HG03066 (cell line): ENCODE measurements around the gene TSC22D3.
A peak's percentile ranks its signal among the peaks of the same experiment; 100 is the strongest.

Experiments used
- ATAC-seq: cut with Tn5 transposase; IDR thresholded peaks from one replicate; pipeline ENCODE4 v1.9.1; 2021; ENCODE audit warnings: low read depth; ENCODE audit not compliant: unreplicated experiment

Gene TSC22D3

DNA sequence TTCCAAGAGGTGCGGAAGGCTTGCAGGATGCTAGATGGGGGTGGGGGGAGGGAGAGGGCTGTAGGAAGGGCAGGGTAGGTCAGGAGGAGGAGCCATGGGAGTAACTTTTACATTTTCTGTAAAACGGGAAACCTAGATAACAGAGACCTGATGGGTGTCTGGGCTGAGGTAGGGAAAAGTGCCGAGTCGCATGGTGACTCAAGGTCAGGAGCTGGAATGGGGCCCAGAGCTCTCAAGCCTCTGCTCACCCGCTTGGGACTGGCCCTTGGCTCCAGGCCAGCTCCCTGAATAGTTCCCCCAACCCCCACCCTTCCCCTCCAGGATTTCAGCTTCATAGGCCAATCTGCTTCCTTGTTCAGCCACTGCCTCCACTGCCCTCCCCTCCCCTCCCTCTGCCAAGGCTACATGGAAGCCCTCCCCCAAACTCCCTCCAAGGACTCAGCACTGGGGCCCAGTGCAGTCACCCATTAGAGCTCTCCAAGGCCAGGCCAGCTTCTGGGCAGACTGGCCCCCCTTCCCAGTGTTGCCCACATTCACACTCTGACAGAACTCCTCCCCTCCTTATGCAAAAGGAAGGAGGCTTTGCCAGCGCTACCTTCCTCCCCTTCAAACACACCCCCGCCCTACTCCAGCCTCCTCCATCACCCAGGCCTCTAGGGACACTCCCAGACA, 43.6 kb downstream of the TSC22D3 start:
- ATAC-seq, result no peak

GRCh38 chrX:107730991-107731766, 44.4 kb downstream of the TSC22D3 start:
- ATAC-seq, result no peak

DNA sequence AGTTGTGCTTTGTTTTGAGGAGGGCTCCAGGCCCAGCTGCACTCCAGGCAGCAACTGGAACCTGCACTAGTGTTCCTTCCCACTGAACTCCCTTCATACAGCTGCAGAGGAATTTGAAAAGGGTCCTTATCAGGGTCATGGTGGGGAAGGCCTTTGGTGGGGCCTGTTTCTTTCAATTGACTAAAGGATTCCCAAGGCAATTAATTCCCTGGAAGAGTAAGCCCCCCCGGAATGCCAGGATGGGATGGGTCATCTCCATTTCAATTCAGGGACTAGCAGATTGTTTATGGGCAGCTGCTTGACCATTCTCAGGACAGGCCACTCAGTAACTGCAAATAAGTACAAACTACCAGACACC, 45.3 kb downstream of the TSC22D3 start:
- ATAC-seq, result no peak

- ATAC-seq, result peak; percentile 86
Measured at GRCh38 chrX:107729558-107730297, 45.9 kb downstream of the TSC22D3 start.

GRCh38 chrX:107728371-107729099, 47.1 kb downstream of the TSC22D3 start:
- no peak for ATAC-seq

GRCh38 chrX:107726816-107727534, 48.6 kb downstream of the TSC22D3 start:
- no peak for ATAC-seq

GRCh38 chrX:107725761-107726555, 49.6 kb downstream of the TSC22D3 start:
- ATAC-seq, result no peak

- ATAC-seq, result no peak
Measured at GRCh38 chrX:107724653-107725052, 50.9 kb downstream of the TSC22D3 start.

DNA sequence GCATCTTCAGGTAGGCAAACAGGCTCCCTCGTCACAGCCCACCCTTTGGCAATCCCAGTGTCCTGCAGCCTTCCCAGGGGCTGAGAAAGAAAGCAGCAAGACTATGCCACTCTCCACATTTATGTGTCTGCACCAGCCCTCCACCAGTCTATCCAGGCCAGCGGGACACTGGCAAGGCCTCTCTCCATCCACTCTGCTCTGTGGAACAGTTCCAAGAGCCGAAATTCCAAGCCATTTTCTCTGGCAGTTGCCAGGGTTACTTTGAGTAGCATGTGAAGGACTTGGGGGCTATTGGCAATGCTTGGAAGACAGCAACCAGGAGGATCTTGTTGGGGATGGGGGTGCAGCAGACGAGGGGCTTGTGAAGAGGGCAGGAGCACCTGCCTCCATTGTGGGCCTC, 52.1 kb downstream of the TSC22D3 start:
- ATAC-seq, result no peak

GRCh38 chrX:107721966-107722707, 53.5 kb downstream of the TSC22D3 start:
- ATAC-seq, result no peak

DNA sequence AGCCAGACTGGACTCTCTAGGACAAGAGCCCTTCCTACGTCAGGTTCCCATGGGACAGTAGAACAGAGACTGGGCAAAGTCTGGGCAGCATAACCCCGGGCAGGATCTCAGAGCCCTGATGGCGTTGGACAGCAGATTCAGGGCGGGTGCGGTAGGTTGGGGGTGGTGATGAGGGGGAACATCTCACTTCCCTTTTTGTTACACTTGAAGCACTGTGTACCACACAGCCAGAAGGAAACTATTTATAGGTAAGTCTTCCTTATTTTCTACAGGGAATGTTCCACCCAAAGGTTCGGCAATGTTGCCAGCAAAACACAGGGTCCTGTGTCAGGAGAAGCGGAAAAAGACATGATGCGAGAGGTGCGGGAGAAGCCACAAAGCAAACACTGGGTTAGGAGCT, 54.3 kb downstream of the TSC22D3 start:
- peak; percentile 48 for ATAC-seq

GRCh38 chrX:107718156-107718621, 57.4 kb downstream of the TSC22D3 start:
- no peak for ATAC-seq

DNA sequence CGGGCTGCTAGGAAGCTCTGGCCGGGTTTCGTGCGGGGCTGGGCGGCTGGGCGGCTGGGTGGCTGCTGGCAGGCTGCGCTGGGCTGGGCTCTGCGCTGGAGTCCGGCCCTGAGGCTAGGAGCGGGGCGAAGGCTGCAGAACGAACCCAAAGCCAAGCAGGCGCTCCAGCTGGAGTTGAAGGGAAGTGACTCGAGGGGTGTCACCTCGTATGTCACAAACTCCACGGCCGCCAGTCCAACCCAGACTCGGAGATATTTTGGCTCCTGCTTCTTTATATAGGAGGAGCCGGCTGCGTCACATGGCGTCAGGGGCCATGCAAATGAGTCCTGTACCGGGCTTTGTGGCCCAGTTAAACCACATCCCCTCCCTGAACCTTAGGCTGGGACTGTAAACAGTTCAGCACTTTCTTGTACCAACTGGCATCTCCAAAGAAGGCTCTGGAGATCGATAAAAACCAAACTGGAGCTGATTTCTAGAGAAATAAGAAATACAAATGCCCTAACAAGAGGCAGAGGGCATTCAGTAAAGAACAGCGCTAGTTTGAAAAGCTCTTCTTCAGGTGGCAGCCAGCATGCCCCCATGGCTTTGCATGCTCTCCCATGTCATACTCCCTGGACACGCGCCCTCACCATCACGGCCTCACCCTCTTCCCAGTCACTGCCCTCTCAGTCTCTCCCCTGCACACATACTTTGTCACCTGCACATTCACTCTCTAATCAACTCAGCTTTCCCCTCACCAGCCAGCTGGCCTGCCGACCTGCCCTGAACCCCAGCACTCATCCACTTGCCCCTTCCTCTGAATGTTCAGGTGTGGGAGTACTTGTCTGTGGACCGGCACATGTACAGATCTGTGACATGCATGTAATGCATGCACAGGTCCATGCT, 58.5 kb downstream of the TSC22D3 start:
- peak; percentile 76 for ATAC-seq

- ATAC-seq, result peak; percentile 2
Measured at GRCh38 chrX:107716118-107716684, 59.4 kb downstream of the TSC22D3 start.

- ATAC-seq, result no peak
Measured at GRCh38 chrX:107715331-107716117, 60.1 kb downstream of the TSC22D3 start.

GRCh38 chrX:107714206-107714891, 61.2 kb downstream of the TSC22D3 start:
- ATAC-seq, result no peak
